Activated T-helper 1 cell treated with anti-CD3 and anti-CD28 coated beads, Interleukin-2, amount 50 U/mL, for 16 hours (primary cell): ENCODE data around the gene RSPH9.

Experiments used
- DNase-seq, 2 donors: peaks; one replicate each; pipeline ENCODE4 v3.0.0-alpha.2; 2020; ENCODE audit warnings: low read depth in 1 of 2, low spot score in 1 of 2

The RSPH9 gene

GRCh38 chr6:43708860-43709653 lies 64.2 kb downstream of the RSPH9 start:
- no peak for DNase-seq

- no peak for DNase-seq
Observed at GRCh38 chr6:43709654-43710303, 64.9 kb downstream of the RSPH9 start.

- DNase-seq, result no peak
Observed at GRCh38 chr6:43710576-43710975, 65.7 kb downstream of the RSPH9 start.

- no peak for DNase-seq
Observed at GRCh38 chr6:43712579-43712978, 67.7 kb downstream of the RSPH9 start.

GRCh38 chr6:43713643-43714310 lies 68.9 kb downstream of the RSPH9 start:
- DNase-seq, result no peak

- DNase-seq, result no peak
Observed at GRCh38 chr6:43714311-43715055, 69.6 kb downstream of the RSPH9 start.

GRCh38 chr6:43715056-43715788 lies 70.4 kb downstream of the RSPH9 start:
- DNase-seq, result no peak

- no peak for DNase-seq
Observed at GRCh38 chr6:43716099-43716498, 71.3 kb downstream of the RSPH9 start.

GRCh38 chr6:43717389-43717788 lies 72.6 kb downstream of the RSPH9 start:
- DNase-seq, result no peak

GRCh38 chr6:43717822-43718221 lies 73.0 kb downstream of the RSPH9 start:
- no peak for DNase-seq

GRCh38 chr6:43718387-43719105 lies 73.7 kb downstream of the RSPH9 start:
- DNase-seq, result no peak

- DNase-seq, result no peak
Observed at GRCh38 chr6:43719511-43719910, 74.7 kb downstream of the RSPH9 start.

- DNase-seq, result no peak
Observed at GRCh38 chr6:43720999-43721398, 76.2 kb downstream of the RSPH9 start.
